ENCODE measurements around the gene THRAP3. TPM values are rescaled to one million over a fixed set of nuclear protein-coding genes. Genes with fewer than 3 reads are reported as not detected.

THRAP3 gene
- total and polyA plus RNA-seq, 9 of the 15 experiments (the other 6 are each of a cell fraction or from before 2014, with no cell fraction given), result 66.2 to 135 (median 113) TPM

DNA sequence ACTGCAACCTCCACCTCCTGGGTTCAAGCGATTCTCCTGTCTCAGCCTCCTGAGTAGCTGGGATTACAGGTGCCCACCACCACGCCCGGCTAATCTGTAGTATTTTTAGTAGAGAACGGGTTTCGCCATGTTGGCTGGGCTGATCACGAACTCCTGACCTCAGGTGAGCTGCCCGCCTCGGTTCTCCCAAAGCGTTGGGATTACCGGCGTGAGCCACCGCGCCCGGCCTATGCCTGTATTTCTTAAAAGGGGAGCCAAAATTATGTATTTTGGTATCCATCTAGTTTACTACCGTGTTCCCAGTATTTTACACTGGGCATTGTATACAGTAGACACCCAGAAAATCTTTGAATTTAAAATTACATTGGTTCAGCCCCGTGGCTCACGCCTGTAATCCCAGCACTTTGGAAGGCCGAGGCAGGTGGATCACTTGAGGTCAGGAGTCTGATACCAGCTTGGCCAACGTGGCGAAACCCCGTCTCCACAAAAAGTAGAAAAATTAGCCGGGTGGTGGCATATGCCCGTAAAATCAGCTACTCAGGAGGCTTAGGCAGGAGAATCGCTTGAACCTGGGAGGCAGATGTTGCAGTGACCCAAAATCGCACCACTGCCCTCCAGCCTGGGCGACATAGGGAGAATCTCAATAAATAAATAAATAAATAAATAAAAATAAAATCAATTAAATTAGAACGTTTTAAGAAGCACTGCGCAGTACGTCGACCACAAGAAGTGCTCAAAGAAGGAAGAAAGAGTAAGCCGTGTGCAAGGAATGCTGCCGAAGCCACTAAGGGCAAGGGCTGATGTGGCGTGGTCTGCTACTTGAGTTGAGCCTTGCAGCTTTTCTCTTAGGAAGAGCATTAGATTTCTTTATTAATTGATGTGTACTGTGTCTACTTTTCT lies 1.5 kb upstream of the THRAP3 start (continued):
- TF ChIP-seq MNT (conservative IDR thresholded peaks at IDR 0.05) (no peak), NR4A1 (CRISPR knock-in tag; IDR thresholded peaks at IDR 0.05) (no peak), NR4A1 (tag; IDR thresholded peaks at IDR 0.05) (no peak), COPS2 (conservative IDR thresholded peaks at IDR 0.05) (no peak), HDAC1 (IDR thresholded peaks at IDR 0.05) (no peak), PTTG1 (tag; IDR thresholded peaks at IDR 0.05; ENCODE audit: low read depth) (no peak), PBX2 (CRISPR knock-in tag; IDR thresholded peaks at IDR 0.05; ENCODE audit: low read depth) (no peak), PBX2 (tag; conservative IDR thresholded peaks at IDR 0.05; ENCODE audit: low read depth) (no peak), ZBTB17 (CRISPR knock-in tag; IDR thresholded peaks at IDR 0.05) (no peak), ZNF668 (CRISPR knock-in tag; IDR thresholded peaks at IDR 0.05) (no peak), TBL1XR1 (IDR thresholded peaks at IDR 0.05; ENCODE audit: low read length in 2 of 2) (no peak), MBD1 (CRISPR knock-in tag; IDR thresholded peaks at IDR 0.05) (peak; percentile 45; the same call in 1 of the 2 replicates), MAFK (IDR thresholded peaks at IDR 0.05; ENCODE audit: low read length) (no peak), ZEB2 (IDR thresholded peaks at IDR 0.05) (no peak), SRSF9 (IDR thresholded peaks at IDR 0.05; ENCODE audit: borderline replicate concordance, low read depth, low read length) (no peak)
- TF ChIP-seq, protein P1, sequence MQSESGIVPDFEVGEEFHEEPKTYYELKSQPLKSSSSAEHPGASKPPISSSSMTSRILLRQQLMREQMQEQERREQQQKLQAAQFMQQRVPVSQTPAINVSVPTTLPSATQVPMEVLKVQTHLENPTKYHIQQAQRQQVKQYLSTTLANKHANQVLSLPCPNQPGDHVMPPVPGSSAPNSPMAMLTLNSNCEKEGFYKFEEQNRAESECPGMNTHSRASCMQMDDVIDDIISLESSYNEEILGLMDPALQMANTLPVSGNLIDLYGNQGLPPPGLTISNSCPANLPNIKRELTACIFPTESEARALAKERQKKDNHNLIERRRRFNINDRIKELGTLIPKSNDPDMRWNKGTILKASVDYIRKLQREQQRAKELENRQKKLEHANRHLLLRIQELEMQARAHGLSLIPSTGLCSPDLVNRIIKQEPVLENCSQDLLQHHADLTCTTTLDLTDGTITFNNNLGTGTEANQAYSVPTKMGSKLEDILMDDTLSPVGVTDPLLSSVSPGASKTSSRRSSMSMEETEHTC (IDR thresholded peaks at IDR 0.05), result no peak
- TF ChIP-seq, protein P2, sequence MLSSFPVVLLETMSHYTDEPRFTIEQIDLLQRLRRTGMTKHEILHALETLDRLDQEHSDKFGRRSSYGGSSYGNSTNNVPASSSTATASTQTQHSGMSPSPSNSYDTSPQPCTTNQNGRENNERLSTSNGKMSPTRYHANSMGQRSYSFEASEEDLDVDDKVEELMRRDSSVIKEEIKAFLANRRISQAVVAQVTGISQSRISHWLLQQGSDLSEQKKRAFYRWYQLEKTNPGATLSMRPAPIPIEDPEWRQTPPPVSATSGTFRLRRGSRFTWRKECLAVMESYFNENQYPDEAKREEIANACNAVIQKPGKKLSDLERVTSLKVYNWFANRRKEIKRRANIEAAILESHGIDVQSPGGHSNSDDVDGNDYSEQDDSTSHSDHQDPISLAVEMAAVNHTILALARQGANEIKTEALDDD (IDR thresholded peaks at IDR 0.05), result no peak
- TF ChIP-seq, protein P3, sequence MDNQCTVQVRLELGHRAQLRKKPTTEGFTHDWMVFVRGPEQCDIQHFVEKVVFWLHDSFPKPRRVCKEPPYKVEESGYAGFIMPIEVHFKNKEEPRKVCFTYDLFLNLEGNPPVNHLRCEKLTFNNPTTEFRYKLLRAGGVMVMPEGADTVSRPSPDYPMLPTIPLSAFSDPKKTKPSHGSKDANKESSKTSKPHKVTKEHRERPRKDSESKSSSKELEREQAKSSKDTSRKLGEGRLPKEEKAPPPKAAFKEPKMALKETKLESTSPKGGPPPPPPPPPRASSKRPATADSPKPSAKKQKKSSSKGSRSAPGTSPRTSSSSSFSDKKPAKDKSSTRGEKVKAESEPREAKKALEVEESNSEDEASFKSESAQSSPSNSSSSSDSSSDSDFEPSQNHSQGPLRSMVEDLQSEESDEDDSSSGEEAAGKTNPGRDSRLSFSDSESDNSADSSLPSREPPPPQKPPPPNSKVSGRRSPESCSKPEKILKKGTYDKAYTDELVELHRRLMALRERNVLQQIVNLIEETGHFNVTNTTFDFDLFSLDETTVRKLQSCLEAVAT (IDR thresholded peaks at IDR 0.05), result 0 out of 4 replicates have a peak, but pooled peaks of 1 of the 2 experiments have one; percentile 38

Data from K562 (cell line).